MG63 (cell line): ENCODE results near the gene IGFBP6. TPM values are rescaled to one million over a fixed set of nuclear protein-coding genes. Genes with fewer than 3 reads are reported as not detected.
"Not testable (repeated sequence)": the region's sequence is repeated elsewhere in the genome, so short reads cannot be mapped to it uniquely, and the experiment has no call there.

Experiments
- DNase-seq: peaks from one replicate; pipeline ENCODE4 v3.0.0-alpha.2; 2020
- H3K27me3 ChIP-seq: fragments of 250-450 bp; sonication (Bioruptor Pico); 2 replicates; pipeline ENCODE4 v1.5.1; 2020; ENCODE audit warnings: mild to moderate bottlenecking, moderate library complexity
- H3K36me3 ChIP-seq: fragments of 250-450 bp; sonication (Bioruptor Pico); 2 replicates; pipeline ENCODE4 v1.5.1; 2020; ENCODE audit warnings: mild to moderate bottlenecking, moderate library complexity
- H3K4me3 ChIP-seq: fragments of 250-450 bp; sonication (Bioruptor Pico); 2 replicates; pipeline ENCODE4 v1.5.1; 2020; ENCODE audit warnings: mild to moderate bottlenecking, moderate library complexity
- H3K9me3 ChIP-seq: fragments of 250-450 bp; sonication (Bioruptor Pico); 2 replicates; pipeline ENCODE4 v1.5.1; 2020; ENCODE audit warnings: mild to moderate bottlenecking, moderate library complexity
- total RNA-seq: library from RNA; depleted of rRNA; stranded (reverse); fragments of >200 nt; shearing (Covaris generic); gene quantifications from 2 replicates; pipeline ENCODE4 v1.2.3, GENCODE V29; 2014; ENCODE audit warnings: low replicate concordance

The IGFBP6 gene
- total RNA-seq, 1 experiment from 2014 or later, result 66.3 TPM

GRCh38 chr12:53079226-53080117, 18.0 kb upstream of the IGFBP6 start, which contains the start of gene SPRYD3:
SPRYD3 (minus strand) TSS chr12:53079390; CDS start chr12:53079333, 57 bp downstream.
- H3K27me3 ChIP-seq, result no peaks in the 10 kb centered on the region
- peaks cover 2% of the 10 kb centered on the region; the same call in 1 of the 2 replicates for H3K9me3 ChIP-seq
- peaks cover 8% of the 10 kb centered on the region for H3K36me3 ChIP-seq
- H3K4me3 ChIP-seq, result peak within 1 kb of the TSS; percentile 65
- DNase-seq, result peak; percentile 99

DNA sequence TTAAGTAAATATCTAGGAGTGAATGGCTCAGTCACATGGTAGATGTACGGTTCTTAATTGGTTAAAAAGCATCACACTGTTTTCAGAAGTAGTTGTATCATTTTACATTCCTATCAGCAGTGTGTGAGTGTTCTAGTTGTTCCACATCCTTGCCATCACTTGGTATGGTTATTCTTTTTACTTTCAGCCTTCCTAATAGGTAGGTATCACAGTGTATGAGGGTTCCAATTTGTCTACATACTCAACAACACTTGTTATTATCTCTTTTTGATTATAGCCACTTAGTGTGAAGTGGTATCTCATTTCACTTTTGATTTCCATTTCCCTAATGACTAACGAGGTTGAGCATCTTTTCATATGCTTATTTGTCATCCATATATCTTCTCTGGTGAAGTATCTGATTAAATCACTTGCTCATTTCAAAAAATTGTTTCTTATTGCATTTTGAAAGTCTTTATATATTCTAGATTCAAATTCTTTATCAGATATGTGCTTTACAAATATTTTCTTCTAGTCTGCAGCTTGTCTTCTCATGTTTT, 14.8 kb upstream of the IGFBP6 start:
- DNase-seq, result no peak
- no peaks in the 10 kb centered on the region for H3K36me3 ChIP-seq
- peaks cover 2% of the 10 kb centered on the region; the same call in 1 of the 2 replicates for H3K9me3 ChIP-seq
- H3K27me3 ChIP-seq, result no peaks in the 10 kb centered on the region
- H3K4me3 ChIP-seq, result no peak overlapping the region

- H3K9me3 ChIP-seq, result peaks cover 2% of the 10 kb centered on the region; the same call in 1 of the 2 replicates
- H3K27me3 ChIP-seq, result no peaks in the 10 kb centered on the region
- no peak for DNase-seq
- no peak overlapping the region for H3K4me3 ChIP-seq
- no peaks in the 10 kb centered on the region for H3K36me3 ChIP-seq
Observed at GRCh38 chr12:53086361-53086760, 11.1 kb upstream of the IGFBP6 start.

GRCh38 chr12:53090105-53090504, 7.4 kb upstream of the IGFBP6 start:
- Histone ChIP-seq H3K4me3 (no peak overlapping the region), H3K9me3 (no peaks in the 10 kb centered on the region), H3K27me3 (no peaks in the 10 kb centered on the region), H3K36me3 (no peaks in the 10 kb centered on the region)
- no peak for DNase-seq

- Histone ChIP-seq H3K27me3 (no peaks in the 10 kb centered on the region), H3K9me3 (no peaks in the 10 kb centered on the region), H3K36me3 (no peaks in the 10 kb centered on the region), H3K4me3 (no peak overlapping the region)
- DNase-seq, result no peak
Observed at GRCh38 chr12:53090554-53090953, 6.9 kb upstream of the IGFBP6 start.

- H3K27me3 ChIP-seq, result no peaks in the 10 kb centered on the region
- no peaks in the 10 kb centered on the region for H3K36me3 ChIP-seq
- no peak for DNase-seq
- no peak overlapping the region for H3K4me3 ChIP-seq
- no peaks in the 10 kb centered on the region for H3K9me3 ChIP-seq
Observed at GRCh38 chr12:53091756-53092155, 5.7 kb upstream of the IGFBP6 start.

DNA sequence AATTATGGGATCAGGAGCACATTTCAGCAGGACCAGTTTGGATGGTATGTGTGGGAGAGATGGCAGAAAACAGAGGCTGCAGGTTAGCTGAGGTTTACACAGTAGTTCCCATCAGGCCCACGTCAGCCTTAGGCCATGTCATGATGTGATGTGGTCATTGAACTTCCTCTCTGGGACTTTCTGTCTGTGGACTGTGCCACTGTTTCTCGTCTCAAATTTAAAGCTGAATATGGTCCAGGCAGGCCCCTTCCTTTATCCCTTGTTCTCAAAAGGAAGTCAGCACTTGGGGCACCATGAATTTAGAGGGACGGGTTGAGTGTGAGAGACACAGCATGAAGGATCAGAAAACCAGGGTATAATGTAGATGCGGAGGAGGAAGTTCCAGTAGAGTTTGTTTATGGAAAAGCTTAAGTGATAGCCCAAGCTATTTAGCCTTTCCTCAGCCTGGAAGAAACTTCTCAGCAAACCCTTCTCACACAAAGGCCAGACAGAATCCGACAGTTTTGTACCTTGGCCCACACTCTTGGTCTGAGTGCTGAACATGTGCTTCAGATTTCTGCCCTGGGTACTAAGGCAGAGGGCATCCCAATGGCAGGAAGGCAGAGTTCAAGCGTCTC, 3.6 kb upstream of the IGFBP6 start:
- Histone ChIP-seq H3K4me3 (no peak overlapping the region), H3K9me3 (no peaks in the 10 kb centered on the region), H3K36me3 (no peaks in the 10 kb centered on the region), H3K27me3 (no peaks in the 10 kb centered on the region)
- no peak for DNase-seq

- DNase-seq, result no peak
- H3K9me3 ChIP-seq, result no peaks in the 10 kb centered on the region
- no peaks in the 10 kb centered on the region for H3K36me3 ChIP-seq
- no peaks in the 10 kb centered on the region for H3K27me3 ChIP-seq
- H3K4me3 ChIP-seq, result no peak overlapping the region
Observed at GRCh38 chr12:53094394-53094787, 3.1 kb upstream of the IGFBP6 start.

DNA sequence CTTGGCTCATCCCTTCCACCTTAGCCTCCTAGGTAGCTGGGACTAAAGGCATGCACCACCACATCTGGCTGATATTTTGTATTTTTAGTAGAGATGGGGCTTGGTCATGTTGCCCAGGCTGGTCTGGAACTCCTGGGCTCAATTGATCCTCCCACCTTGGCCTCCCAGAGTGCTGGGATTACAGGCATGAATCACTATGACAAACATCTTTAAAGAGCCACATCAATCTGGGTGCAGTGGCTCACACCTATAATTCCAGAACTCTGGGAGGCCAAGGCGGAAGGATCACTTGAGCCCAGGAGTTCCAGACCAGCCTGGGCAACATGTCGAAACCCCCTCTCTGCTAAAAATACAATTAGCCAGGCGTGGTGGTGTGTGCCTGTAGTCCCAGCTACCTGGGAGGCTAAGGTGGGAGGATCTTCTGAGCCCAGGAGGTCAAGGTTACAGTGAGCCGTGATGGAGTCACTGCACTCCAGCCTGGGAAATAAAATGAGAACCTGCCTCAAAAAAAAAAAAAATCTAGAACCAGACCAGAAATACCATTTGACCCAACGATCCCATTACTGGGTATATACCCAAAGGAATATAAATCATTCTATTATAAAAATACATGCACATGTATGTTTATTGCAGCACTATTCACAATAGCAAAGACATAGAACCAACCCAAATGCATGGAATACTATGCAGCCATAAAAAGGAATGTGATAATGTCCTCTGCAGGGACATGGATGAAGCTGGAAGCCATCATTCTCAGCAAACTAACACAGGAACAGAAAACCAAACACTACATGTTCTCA, 2.5 kb upstream of the IGFBP6 start:
- not testable (repeated sequence) for H3K9me3 ChIP-seq, H3K27me3 ChIP-seq, H3K4me3 ChIP-seq, H3K36me3 ChIP-seq
- peak; percentile 51 for DNase-seq

GRCh38 chr12:53095596-53095895, 1.9 kb upstream of the IGFBP6 start:
- H3K27me3 ChIP-seq, H3K9me3 ChIP-seq, DNase-seq, H3K36me3 ChIP-seq, H3K4me3 ChIP-seq: not testable (repeated sequence)

DNA sequence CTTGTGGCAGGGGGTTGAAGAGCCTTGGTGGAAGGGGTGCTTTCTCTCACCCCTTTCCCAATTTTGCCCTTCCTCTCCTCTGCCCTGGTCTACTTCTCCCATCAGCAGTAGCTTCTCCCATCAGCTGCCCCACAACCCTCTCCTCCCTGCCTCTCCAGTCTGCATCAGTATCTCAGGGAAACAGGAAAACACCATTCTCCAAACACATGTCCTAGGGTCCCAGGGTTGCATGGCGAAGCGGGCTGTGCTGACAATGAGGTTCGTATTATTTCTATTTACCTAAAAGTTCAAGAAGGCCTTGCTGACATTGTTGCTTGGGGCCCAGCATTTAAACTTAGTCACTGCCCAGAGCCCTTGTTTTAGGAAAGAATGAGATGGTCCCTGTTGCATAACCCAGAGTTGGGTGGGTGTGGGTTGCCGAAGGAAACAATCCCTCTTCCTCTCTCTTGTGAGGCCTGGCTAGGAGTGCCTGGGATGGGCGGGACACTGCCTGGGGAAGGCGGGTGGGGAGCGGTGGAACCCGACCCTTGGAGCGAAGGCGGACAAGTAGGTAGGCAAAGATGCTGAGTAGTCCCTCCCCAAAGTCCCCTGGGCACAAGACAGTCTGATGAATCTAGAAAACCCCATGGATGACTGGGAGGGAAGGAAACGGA, 1.3 kb upstream of the IGFBP6 start:
- DNase-seq, result peak; percentile 29
- H3K27me3 ChIP-seq, result no peaks in the 10 kb centered on the region
- no peaks in the 10 kb centered on the region for H3K9me3 ChIP-seq
- H3K4me3 ChIP-seq, result no peak overlapping the region
- H3K36me3 ChIP-seq, result no peaks in the 10 kb centered on the region

DNA sequence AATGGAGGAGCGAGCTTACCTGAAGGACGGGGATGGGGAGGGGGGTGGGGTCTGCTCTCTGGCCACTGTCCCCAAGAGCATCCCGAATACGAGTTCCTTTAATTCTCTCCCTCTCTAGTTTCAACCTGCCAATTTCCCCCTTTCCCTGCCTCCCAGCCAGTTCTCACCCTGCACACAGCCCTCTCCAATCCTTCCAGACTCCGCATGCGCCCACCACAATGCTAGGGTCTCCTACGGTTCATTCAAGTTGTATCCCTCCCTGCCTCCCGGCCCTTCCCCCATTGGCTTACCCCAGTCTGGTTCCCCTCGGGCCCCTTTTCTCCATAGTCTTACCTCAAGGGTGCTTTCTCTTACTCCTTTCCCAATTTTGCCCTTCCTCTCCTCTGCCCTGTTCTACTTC, 708 bp upstream of the IGFBP6 start:
- Histone ChIP-seq H3K27me3 (no peaks in the 10 kb centered on the region), H3K9me3 (no peaks in the 10 kb centered on the region), H3K36me3 (no peaks in the 10 kb centered on the region), H3K4me3 (peak overlapping the region; percentile 54)
- DNase-seq, result no peak

DNA sequence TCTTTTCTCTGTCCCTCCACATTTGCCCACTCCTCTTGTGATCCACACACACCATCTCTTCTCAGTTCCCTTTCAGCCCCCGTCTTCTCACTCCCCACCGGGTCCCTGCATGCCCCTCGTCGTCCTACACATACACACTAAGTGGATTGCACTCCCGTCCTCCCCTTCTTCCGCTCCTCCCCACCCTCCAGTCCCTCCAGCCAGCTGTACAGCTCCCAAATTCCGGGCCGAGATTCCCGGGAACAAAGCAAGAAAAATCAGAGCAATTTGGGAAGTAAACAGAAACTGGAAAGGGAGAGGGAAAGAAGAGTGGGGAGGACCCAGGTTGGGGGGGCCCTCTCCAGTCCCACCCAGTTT, 282 bp upstream of the IGFBP6 start:
- Histone ChIP-seq H3K36me3 (no peaks in the 10 kb centered on the region), H3K9me3 (no peaks in the 10 kb centered on the region)
- peak; percentile 49 for DNase-seq

DNA sequence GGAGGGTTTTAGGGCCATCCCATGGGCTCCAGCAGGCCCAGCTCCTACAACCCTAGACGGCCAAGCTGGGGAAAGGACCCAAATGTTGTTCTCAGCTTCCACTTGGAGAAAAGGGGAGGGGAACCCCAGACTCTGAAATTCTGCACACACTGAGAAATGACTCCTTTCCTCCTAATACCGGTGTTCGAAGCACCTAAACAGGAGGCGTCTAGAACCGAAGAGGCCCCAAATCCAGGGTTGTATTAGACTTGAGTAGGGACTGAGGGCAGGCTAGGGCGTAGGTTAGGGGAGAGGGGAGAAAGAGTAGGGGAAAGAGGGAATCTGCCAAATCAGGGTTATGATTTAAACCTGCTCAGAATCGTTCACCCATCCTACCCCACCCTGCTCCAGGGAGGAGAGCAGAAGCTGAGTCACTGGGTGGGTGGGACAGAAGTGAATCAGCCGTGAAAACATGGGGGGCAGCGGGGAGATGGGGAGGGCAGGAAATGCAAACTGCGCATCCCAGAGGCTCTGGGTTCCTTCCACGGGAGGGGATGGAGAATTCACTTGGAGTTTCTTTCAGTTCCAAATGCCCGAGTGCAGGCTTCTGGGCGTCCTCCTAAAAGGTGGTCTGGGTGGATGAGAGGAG, 1.0 kb downstream of the IGFBP6 start:
- no peaks in the 10 kb centered on the region for H3K27me3 ChIP-seq
- peak; percentile 87 for DNase-seq
- no peaks in the 10 kb centered on the region for H3K9me3 ChIP-seq
- H3K4me3 ChIP-seq, result peak overlapping the region; percentile 54
- H3K36me3 ChIP-seq, result no peaks in the 10 kb centered on the region

More for the DNA sequence above, 282 bp upstream of the IGFBP6 start:
- Histone ChIP-seq H3K4me3 (peak overlapping the region; percentile 54), H3K27me3 (no peaks in the 10 kb centered on the region)

GRCh38 chr12:53099071-53099882, 1.8 kb downstream of the IGFBP6 start:
- H3K4me3 ChIP-seq, result peak overlapping the region; percentile 54
- DNase-seq, result peak; percentile 95
- no peaks in the 10 kb centered on the region for H3K36me3 ChIP-seq
- H3K9me3 ChIP-seq, result no peaks in the 10 kb centered on the region
- no peaks in the 10 kb centered on the region for H3K27me3 ChIP-seq
